B cell (primary cell): Measurements from ENCODE around the gene CD52. TPM values are rescaled to one million over a fixed set of nuclear protein-coding genes. Genes with fewer than 3 reads are reported as not detected.

Source experiments
- ATAC-seq: fragments of 200-7000 bp; cut with Tn5 transposase; one replicate; pipeline ENCODE4 v1.10.0; 2021; ENCODE audit warnings: low read depth, mild to moderate bottlenecking, moderate number of reproducible peaks, moderate library complexity
- CTCF ChIA-PET: fragments of 350-600 bp; sonication (Branson Sonifier 250); formaldehyde crosslinking; loops from one replicate; lab custom pipeline; 2021; ENCODE audit warnings: antibody characterized with exemption, inconsistent platforms; lab: Charles Lee
- POLR2A ChIA-PET: fragments of 350-600 bp; sonication (Branson Sonifier 250); formaldehyde crosslinking; loops from one replicate; lab custom pipeline; 2021; ENCODE audit warnings: antibody characterized with exemption; lab: Charles Lee
- DNase-seq: peaks from one replicate; pipeline ENCODE4 v3.0.0; 2013
- H2AFZ ChIP-seq: 2 replicates; pipeline ENCODE4 v1.6.1; 2012; ENCODE audit warnings: mild to moderate bottlenecking, low read depth, low read length; ENCODE audit not compliant: insufficient read depth, poor library complexity, severe bottlenecking
- H3K27ac ChIP-seq, 2 donors: 1 replicate in 1 of 2; 2 replicates in 1 of 2; pipeline ENCODE4 v1.5.1; 2012 to 2013; ENCODE audit warnings: low read length in 2 of 2, mild to moderate bottlenecking in 2 of 2, moderate library complexity in 1 of 2
- H3K27me3 ChIP-seq, 4 experiments: fragments of 200-600 bp in 1 of 4; sonication (generic) in 1 of 4; replicated peaks in 1 of 4; 1 replicate in 2 of 4; 2 replicates in 2 of 4; pipeline versions ENCODE4 v1.6.1 to v1.7.0; 2013 to 2016; ENCODE audit warnings: low read length in 3 of 4, mild to moderate bottlenecking in 2 of 4, mixed read lengths in 1 of 4, moderate library complexity in 1 of 4; ENCODE audit not compliant: insufficient read depth in 4 of 4, control insufficient read depth in 3 of 4; ENCODE audit errors: control extremely low read depth in 1 of 4
- H3K36me3 ChIP-seq, 2 experiments: replicated peaks in 1 of 2; 1 replicate in 1 of 2; 2 replicates in 1 of 2; pipeline versions ENCODE4 v1.6.1 to v1.7.1; 2013; ENCODE audit warnings: low read length in 1 of 2; ENCODE audit not compliant: insufficient read depth in 2 of 2, control insufficient read depth in 1 of 2; ENCODE audit errors: control extremely low read depth in 1 of 2, extremely low read depth in 1 of 2
- H3K4me1 ChIP-seq, 2 donors: fragments of 200-600 bp in 1 of 2; sonication (generic) in 1 of 2; 1 replicate in 1 of 2; 2 replicates in 1 of 2; pipeline versions ENCODE4 v1.5.1 to v1.6.1; 2013 to 2017; ENCODE audit warnings: low read length in 2 of 2; ENCODE audit not compliant: control insufficient read depth in 2 of 2, insufficient read depth in 2 of 2
- H3K4me2 ChIP-seq: replicated peaks from 2 replicates; pipeline ENCODE3; 2012; ENCODE audit warnings: mild to moderate bottlenecking, low read depth, low read length; ENCODE audit not compliant: poor library complexity, severe bottlenecking
- H3K4me3 ChIP-seq, 5 experiments: fragments of 200-600 bp in 1 of 5; sonication (generic) in 1 of 5; 1 replicate in 3 of 5; 2 replicates in 2 of 5; pipeline versions ENCODE4 v1.5.1 to v1.7.0; 2011 to 2016; ENCODE audit warnings: low read length in 4 of 5, mild to moderate bottlenecking in 4 of 5, low read depth in 2 of 5, control low read depth in 1 of 5, moderate library complexity in 1 of 5; ENCODE audit not compliant: insufficient read depth in 1 of 5; ENCODE audit errors: control extremely low read depth in 1 of 5, extremely low read depth in 1 of 5
- H3K79me2 ChIP-seq: fragments of 200-600 bp; sonication (generic); one replicate; pipeline ENCODE4 v1.6.0; 2016; ENCODE audit warnings: low read length; ENCODE audit not compliant: control insufficient read depth, insufficient read depth
- H3K9ac ChIP-seq: fragments of 200-600 bp; sonication (generic); 2 replicates; pipeline ENCODE4 v1.6.1; 2017; ENCODE audit warnings: mild to moderate bottlenecking, low read length, moderate library complexity
- H3K9me3 ChIP-seq, 3 donors: one replicate each; pipeline versions ENCODE4 v1.6.1 to v1.7.1; 2013; ENCODE audit warnings: low read length in 2 of 3; ENCODE audit not compliant: control insufficient read depth in 2 of 3, insufficient read depth in 1 of 3; ENCODE audit errors: control extremely low read depth in 1 of 3
- H4K20me1 ChIP-seq: 2 replicates; pipeline ENCODE4 v1.6.0; 2012; ENCODE audit warnings: mild to moderate bottlenecking, low read length; ENCODE audit not compliant: insufficient read depth, control insufficient read depth, poor library complexity, severe bottlenecking
- H3K27ac Mint-ChIP-seq: one replicate; pipeline ENCODE4 v1.8.0; 2021; ENCODE audit warnings: mixed read lengths
- H3K27me3 Mint-ChIP-seq: one replicate; pipeline ENCODE4 v1.8.0; 2021; ENCODE audit warnings: mixed read lengths
- H3K4me1 Mint-ChIP-seq: one replicate; pipeline ENCODE4 v1.8.0; 2021; ENCODE audit warnings: mixed read lengths
- H3K4me3 Mint-ChIP-seq: one replicate; pipeline ENCODE4 v1.8.0; 2021; ENCODE audit warnings: mixed read lengths
- H3K9me3 Mint-ChIP-seq: one replicate; pipeline ENCODE4 v1.8.0; 2022; ENCODE audit warnings: mixed read lengths; ENCODE audit not compliant: insufficient read depth
- EZH2 ChIP-seq: IDR thresholded peaks from 2 replicates; pipeline ENCODE4 v1.6.1; 2012; ENCODE audit warnings: borderline replicate concordance, low read depth, mild to moderate bottlenecking, moderate library complexity, low read length; ENCODE audit not compliant: insufficient read depth, poor library complexity, severe bottlenecking
- WGBS: methylation state at CpG from one replicate; pipeline ENCODE4 v1.1.5; 2013; ENCODE audit warnings: missing lambda C conversion rate; ENCODE audit not compliant: insufficient coverage; 5-methylcytosine and 5-hydroxymethylcytosine counted together
- intact Hi-C: fragments of 100-400 bp; cut with micrococcal nuclease; formaldehyde crosslinking; loops from one replicate; pipeline ENCODE4 v1.10.0; 2022
- polyA plus RNA-seq: library from polyadenylated mRNA; depleted of rRNA; stranded (reverse); fragments of >200 nt; gene quantifications from 2 replicates; pipeline ENCODE4 v1.2.3, GENCODE V29; 2012
- total RNA-seq, 2 donors: library from RNA; stranded (reverse); fragments of 120-200 nt in 1 of 2; gene quantifications; 1 replicate in 1 of 2; 2 replicates in 1 of 2; pipeline versions ENCODE4 v1.2.3 to v1.2.4, GENCODE V29; 2013 to 2022
- TF ChIP-seq, protein P1 (sequence below): fragments of 200-600 bp; IDR thresholded peaks from one replicate; pipeline ENCODE4 v1.8.0; 2022; ENCODE audit warnings: antibody characterized with exemption, mild to moderate bottlenecking

The CD52 gene
- total and polyA plus RNA-seq, 2 donors (not counting 1 experiment from before 2014, with no cell fraction given), result 1,116 to 1,597 TPM

DNA sequence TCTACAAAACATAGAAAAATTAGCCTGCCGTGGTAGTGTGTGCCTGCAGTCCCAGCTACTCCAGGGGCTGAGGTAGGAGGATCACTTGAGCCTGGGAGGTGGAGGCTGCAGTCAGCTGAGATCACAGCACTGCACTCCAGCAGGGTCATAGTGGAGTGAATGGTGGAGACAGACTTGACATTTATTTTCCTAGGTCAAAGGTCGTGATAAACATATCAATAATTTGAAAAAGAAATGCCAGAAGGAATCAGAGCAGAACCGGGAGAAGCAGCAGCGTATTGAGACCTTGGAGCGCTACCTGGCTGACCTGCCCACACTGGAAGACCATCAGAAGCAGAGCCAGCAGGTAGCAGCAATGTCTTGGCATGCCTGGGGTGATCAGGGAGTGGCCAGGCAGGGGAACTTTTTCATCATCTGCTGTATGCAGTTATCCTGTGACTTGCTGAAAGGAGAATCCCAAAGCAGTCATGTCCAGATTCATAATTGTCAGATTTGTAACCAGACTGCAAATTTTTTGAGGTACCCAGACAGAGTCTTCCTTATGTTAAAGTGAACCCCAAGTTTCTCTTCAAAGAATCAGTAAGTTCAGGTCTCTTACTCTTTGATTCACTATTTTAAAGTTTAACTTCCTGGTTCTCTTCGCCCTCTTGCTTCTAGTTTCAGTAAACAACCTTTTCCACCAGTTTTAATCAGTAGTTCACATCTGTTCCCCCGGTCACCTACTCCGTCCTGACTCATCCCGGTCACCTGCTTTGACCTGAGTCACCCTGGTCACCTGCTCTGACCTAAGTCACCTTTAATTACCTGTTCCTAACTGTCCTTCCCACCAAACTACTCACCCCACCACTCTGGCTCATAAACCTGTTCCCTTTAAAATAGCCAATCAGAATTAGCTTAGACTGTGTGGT, 49.2 kb upstream of the CD52 start:
- Mint-ChIP-seq H3K27ac (no peak overlapping the region), H3K4me1 (peaks cover 4% of the 10 kb centered on the region), H3K27me3 (no peaks in the 10 kb centered on the region), H3K4me3 (no peak overlapping the region), H3K9me3 (peaks cover 6% of the 10 kb centered on the region)
- Histone ChIP-seq H2AFZ (no peak overlapping the region), H3K9ac (no peak overlapping the region), H3K27ac (no peak overlapping the region), H3K79me2 (no peaks in the 10 kb centered on the region), H3K4me2 (no peak overlapping the region), H3K27me3 (no peaks in the 10 kb centered on the region), H4K20me1 (no peaks in the 10 kb centered on the region), H3K36me3 (peaks cover 3 to 38% of the 10 kb centered on the region in 2 experiments), H3K4me3 (no peak overlapping the region), H3K4me1 (peaks cover 4 to 5% of the 10 kb centered on the region in 2 donors), H3K9me3 (peaks cover 0 to 6% (median 0%) of the 10 kb centered on the region in 3 donors)
- no peak for DNase-seq
- intact Hi-C loops, result no loop called here
- ChIA-PET POLR2A (interaction anchor here (0.6 kb wide), 1 partner anchor 59 kb away, joined by 3 read pairs; no protein-coding TSS in a partner anchor), CTCF (no interaction called here)
- WGBS, result 96% methylated on average over 8 of the region's 9 CpGs
- no peak for ATAC-seq
- TF ChIP-seq EZH2, result no peak
- TF ChIP-seq, protein P1, sequence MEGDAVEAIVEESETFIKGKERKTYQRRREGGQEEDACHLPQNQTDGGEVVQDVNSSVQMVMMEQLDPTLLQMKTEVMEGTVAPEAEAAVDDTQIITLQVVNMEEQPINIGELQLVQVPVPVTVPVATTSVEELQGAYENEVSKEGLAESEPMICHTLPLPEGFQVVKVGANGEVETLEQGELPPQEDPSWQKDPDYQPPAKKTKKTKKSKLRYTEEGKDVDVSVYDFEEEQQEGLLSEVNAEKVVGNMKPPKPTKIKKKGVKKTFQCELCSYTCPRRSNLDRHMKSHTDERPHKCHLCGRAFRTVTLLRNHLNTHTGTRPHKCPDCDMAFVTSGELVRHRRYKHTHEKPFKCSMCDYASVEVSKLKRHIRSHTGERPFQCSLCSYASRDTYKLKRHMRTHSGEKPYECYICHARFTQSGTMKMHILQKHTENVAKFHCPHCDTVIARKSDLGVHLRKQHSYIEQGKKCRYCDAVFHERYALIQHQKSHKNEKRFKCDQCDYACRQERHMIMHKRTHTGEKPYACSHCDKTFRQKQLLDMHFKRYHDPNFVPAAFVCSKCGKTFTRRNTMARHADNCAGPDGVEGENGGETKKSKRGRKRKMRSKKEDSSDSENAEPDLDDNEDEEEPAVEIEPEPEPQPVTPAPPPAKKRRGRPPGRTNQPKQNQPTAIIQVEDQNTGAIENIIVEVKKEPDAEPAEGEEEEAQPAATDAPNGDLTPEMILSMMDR, result no peak

DNA sequence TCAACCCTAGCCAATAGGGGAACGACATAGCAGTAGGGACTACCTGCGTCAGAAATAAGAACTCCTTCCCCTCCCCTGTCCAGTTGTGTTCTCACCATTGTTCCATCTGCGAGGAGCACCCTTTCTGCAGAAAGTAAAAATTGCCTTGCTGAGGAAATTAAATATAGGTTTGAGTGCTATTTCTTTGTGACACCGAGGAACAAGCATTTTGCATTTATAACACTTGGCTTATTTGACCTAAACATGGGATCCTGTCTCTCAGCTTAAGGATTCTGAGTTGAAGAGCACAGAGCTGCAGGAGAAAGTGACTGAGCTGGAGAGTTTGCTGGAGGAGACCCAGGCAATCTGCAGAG, 48.6 kb upstream of the CD52 start:
- no peak for ATAC-seq
- Histone ChIP-seq H3K9me3 (peaks cover 0 to 6% (median 0%) of the 10 kb centered on the region in 3 donors), H3K36me3 (peaks cover 3 to 38% of the 10 kb centered on the region in 2 experiments), H3K4me3 (no peak overlapping the region), H2AFZ (no peak overlapping the region), H3K27ac (no peak overlapping the region), H3K4me2 (no peak overlapping the region), H3K27me3 (no peaks in the 10 kb centered on the region), H3K9ac (no peak overlapping the region), H4K20me1 (no peaks in the 10 kb centered on the region), H3K4me1 (peaks cover 4 to 5% of the 10 kb centered on the region in 2 donors), H3K79me2 (no peaks in the 10 kb centered on the region)
- Mint-ChIP-seq H3K4me3 (no peak overlapping the region), H3K27me3 (no peaks in the 10 kb centered on the region), H3K27ac (no peak overlapping the region), H3K4me1 (peaks cover 4% of the 10 kb centered on the region), H3K9me3 (peaks cover 6% of the 10 kb centered on the region)
- intact Hi-C loops, result no loop called here
- ChIA-PET POLR2A (interaction anchor here (0.6 kb wide), 2 partner anchors 11 to 58 kb away, joined by 3 to 4 read pairs; no protein-coding TSS in a partner anchor), CTCF (interaction anchor here (26.4 kb wide), 1 partner anchor 50 kb away, joined by 1400 read pairs; the partner anchor contains the start of genes CD52 and UBXN11)
- TF ChIP-seq, protein P1, result no peak
- TF ChIP-seq EZH2, result no peak
- no CpG with 5 or more reads among the region's 4 CpGs for WGBS
- no peak for DNase-seq
